CD4-positive, alpha-beta T cell treated with Interleukin-15 for 4 hours (primary cell): ENCODE results near the gene CDC42BPA.
"Not testable (repeated sequence)": the region's sequence is repeated elsewhere in the genome, so short reads cannot be mapped to it uniquely, and the experiment has no call there.

Experiments
- DNase-seq: peaks from one replicate; pipeline ENCODE4 v3.0.0-alpha.2; 2020; ENCODE audit warnings: low spot score

Gene CDC42BPA

GRCh38 chr1:226962421-226963391 is 355.6 kb downstream of the CDC42BPA start:
- DNase-seq, result no peak

DNA sequence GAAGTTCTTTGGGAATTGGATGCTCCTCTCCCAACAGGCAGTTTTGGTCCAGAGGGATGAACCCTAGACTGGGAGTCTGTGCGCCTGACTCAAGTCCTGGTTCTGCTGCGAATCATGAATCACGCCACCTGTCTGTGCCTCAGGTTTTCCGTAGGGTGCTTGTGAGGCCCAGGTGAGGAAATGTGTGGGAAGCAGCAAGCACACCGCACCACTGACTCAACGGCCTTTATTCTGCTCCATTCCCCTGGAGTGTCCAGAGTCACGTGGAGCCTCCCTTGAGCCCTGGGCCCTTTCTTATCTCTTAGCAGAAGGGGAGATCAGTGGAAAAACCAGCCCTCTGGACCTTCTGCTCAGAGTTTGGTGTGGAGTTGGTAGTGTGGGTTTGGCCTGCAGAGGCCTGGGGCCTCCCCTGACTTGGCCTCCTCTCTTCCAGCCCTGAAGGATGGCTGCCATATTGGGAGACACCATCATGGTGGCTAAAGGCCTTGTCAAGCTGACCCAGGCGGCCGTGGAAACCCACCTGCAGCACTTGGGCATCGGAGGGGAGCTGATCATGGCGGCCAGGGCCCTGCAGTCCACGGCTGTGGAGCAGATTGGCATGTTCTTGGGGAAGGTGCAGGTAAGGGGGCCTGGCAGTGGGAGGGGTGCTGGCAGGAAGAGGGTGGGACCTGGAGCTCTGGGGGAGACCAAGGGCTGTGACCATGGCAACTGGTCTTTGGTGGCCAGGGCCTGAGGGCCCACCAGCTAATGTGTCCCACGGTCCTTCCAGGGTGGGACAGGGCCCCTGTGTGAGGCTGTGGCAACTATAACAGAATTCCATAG is 357.1 kb downstream of the CDC42BPA start:
- no peak for DNase-seq

GRCh38 chr1:226960256-226960655 is 358.0 kb downstream of the CDC42BPA start:
- no peak for DNase-seq

DNA sequence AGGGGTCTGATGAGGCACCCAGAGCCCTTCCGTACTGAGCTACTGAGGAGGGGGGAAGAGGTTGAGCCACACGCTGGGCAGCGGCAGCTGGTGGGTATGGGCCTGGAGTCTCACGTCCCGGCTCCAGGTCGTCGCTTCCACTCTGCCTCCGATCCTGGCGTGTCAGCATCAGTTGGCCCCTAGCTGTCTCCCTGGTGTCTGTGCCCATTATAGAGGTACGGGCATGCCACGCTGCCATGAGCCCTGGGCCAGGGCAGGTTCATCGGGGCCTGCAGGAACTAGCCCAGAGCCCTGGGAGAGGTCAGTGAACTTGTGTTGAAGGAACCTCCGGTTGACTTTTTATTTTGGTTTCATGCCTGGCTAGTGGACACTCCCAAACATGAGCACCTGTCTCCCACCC is 360.0 kb downstream of the CDC42BPA start:
- DNase-seq, result no peak

GRCh38 chr1:226957714-226958113 is 360.6 kb downstream of the CDC42BPA start:
- no peak for DNase-seq

DNA sequence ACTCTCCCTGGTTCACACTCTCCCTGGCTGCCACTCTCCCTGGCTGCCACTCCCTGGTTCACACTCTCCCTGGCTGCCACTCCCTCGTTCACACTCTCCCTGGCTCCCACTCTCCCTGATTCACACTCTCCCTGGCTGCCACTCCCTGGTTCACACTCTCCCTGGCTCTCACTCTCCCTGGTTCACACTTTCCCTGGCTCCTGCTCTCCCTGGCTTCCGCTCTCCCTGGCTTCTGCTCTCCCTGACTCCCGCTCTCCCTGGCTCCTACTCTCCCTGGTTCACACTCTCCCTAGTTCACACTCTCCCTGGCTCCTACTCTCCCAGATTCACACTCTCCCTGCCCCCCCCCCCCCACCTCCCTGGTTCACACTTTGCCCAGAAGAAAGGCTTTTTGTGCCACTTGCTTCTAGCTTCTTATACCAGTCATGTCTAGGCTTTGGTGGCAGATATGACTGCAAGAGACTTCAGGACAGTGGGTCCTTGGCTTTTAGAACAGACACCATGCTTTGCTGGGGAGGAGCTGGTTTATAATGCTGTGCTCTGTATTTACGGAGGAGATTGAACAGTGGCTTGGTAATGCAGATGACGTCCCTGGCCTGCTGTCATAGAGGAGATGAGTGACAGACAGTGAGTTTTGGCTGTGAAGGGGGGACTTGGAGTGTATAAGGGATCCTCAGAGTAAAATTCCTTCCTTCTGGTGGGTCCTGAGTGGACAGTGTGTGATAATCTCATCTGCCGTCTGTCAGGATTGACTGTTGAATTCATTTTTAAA is 361.2 kb downstream of the CDC42BPA start:
- no peak for DNase-seq

- not testable (repeated sequence) for DNase-seq
Measured at GRCh38 chr1:226955857-226956256, 362.4 kb downstream of the CDC42BPA start.

GRCh38 chr1:226954777-226955176 is 363.5 kb downstream of the CDC42BPA start:
- no peak for DNase-seq

DNA sequence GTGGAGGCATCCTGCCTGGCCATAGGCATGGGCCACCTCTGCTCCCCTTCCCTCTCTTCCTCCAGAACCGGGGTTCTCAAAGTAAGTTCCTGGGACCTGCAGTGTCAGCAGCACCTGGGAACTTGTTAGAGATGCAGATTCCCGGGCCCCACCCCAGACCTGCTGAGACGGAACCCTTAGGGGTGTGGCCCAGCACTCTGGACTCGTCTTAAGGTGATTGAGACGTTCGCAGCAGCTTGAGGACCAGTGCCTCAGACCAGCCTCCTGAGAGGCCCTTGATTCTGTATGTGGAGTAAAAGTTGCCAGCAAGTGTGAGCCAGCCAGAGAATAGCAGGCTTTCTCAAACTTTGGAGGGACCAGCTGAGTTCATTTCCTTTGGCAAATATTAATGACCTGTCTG is 364.0 kb downstream of the CDC42BPA start:
- DNase-seq, result no peak

- DNase-seq, result no peak
Measured at GRCh38 chr1:226953175-226953800, 365.0 kb downstream of the CDC42BPA start.

DNA sequence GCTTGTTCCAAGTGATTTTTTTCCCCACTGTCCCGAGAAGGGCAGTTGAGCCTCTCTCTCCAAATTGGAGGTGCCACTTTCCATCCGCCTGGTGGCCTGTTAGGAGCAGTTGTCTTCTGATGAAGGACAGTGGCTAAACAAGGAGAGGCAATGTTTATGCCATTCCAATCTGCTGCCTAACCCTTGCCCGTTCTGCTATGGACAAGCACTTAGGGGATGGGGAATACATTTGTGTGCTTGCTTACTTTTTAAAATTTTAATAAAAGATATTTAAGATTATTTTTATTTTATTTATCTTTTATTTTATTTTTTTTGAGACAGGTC is 366.2 kb downstream of the CDC42BPA start:
- no peak for DNase-seq

GRCh38 chr1:226951286-226952117 is 366.8 kb downstream of the CDC42BPA start:
- DNase-seq, result no peak

DNA sequence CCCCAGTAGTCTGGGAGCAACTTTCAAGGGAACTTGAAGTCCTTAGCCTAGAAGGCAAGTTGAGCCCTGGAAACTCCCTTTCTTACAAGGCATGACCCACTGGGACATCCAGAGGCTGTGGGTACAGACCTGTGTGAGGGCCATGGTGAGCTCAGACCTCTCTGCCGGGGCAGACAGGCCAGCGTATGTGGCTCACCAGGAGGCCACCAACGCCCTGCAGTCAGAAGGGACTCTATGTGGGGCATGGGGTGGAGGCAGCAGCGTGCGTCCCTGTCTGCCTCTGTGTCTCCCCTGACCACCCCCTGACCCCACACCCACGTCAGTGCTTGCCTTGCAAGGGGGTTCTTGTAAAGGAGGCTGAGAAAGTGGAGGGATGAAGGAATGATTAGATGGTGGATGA is 367.4 kb downstream of the CDC42BPA start:
- DNase-seq, result no peak

- no peak for DNase-seq
Measured at GRCh38 chr1:226950316-226950715, 368.0 kb downstream of the CDC42BPA start.

- DNase-seq, result no peak
Measured at GRCh38 chr1:226949401-226949800, 368.9 kb downstream of the CDC42BPA start.

GRCh38 chr1:226948996-226949395 is 369.3 kb downstream of the CDC42BPA start:
- no peak for DNase-seq

GRCh38 chr1:226948480-226948879 is 369.8 kb downstream of the CDC42BPA start:
- DNase-seq, result no peak

DNA sequence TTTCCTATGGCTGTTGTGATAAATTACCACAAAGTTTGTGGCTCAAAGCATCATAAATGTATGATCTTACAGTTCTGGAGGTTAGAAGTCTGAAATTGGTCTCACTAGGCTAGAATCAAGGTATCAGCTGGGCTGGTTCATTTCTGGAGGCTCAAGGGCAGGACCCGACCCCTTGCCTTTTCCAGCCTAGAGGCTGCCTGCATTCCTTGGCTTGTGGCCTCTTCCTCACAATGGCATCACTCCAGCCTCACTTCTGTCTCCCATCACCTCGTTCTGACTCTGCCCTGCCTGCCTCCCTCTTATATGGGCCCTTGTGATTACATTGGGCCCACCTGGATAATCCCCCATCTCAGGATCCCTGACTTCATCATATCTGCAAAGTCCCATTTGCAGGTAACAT is 370.2 kb downstream of the CDC42BPA start:
- DNase-seq, result no peak

DNA sequence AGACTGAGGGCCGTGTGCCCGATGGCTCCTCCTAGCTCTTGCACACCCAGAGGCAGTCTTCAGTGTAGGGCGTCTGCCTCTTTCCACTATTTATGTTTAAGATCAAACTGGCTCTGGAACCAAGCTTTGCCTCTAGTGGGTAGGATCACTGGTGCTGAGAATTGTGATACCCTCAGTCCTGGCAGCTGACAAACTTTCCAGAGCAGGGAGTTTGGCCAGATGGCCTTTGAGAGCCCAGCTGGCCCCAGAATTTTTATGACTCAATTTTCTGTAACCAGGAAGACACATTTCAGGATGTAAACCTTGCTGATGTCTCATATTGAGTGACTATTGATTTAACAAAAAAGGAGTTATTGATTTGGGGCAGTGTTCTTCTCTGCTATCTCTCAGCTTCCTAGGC is 371.5 kb downstream of the CDC42BPA start:
- DNase-seq, result no peak

GRCh38 chr1:226946285-226946684 is 372.0 kb downstream of the CDC42BPA start:
- no peak for DNase-seq

DNA sequence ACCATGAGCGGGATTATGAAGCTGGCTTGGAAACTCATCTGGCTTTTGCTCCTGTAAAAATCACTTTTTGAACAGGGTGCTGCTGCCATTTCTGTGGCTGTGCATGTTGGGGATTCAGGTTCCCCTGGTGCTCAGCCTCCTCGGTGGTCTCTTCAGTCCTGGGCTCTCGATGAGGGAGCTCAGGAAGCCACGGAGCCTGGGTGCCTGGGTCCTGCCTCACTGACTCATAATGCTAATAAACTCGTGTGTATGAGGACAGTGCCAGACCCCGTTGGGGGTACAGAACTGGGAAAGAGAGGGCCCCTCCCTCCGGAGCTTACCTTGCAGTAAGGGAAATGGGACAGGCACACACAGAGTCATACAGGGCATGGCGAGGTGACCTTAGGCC is 372.4 kb downstream of the CDC42BPA start:
- DNase-seq, result no peak
